Dermis microvascular lymphatic vessel endothelial cell (primary cell): Measurements from ENCODE around the gene PBX1. TPM values are rescaled to one million over a fixed set of nuclear protein-coding genes. Genes with fewer than 3 reads are reported as not detected.

Experiments
- DNase-seq, 2 donors: peaks; one replicate each; pipeline versions ENCODE4 v3.0.0 to v3.0.0-alpha.2; 2010; ENCODE audit warnings: low read depth in 2 of 2
- total RNA-seq: library from RNA; depleted of rRNA; stranded (reverse); fragments of >200 nt; gene quantifications from 2 replicates; pipeline ENCODE4 v1.2.1, GENCODE V29; 2014

Gene PBX1
- total RNA-seq, 1 donor from 2014 or later = 0.39 TPM

DNA sequence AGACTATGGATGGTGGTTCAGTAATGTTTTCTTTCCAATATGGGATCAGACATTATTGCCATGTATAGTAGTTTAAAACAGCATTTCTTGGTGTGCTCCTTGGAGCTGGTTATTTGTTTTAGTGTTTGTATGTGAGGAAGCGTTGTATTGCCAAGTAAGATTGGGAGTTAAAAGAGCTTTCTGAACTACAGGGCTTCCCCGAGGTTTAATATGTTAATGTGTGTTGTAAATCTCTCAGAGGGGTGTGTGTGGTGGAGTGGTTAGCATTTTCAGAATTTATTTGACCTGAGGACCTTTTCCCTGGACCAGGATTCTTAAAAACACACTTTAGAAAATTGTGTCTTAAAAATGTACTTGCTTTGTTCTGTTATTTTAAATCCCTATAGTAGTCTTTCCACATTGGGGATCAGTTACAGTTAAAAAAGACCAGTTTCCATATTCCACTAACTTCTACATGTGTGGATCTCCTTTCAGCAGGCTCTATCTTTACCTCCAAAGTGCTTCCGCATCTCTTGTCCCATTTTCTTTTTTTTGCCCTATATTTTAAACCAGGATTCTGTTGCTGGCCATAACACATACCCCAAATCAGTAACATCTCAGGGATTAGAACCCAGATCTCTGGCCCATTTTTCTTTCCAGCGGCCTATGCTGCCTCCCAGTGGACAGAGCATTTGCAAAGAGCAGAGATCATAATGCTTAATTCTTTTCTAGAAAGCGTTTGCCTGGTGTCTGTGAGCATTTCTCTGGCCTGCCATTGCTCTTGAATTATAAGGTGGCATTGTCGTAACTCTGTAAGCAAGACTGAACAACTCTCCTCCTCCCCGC, 58.6 kb downstream of the PBX1 start:
- DNase-seq = peak in 1 of 2 donors; percentile 5

DNA sequence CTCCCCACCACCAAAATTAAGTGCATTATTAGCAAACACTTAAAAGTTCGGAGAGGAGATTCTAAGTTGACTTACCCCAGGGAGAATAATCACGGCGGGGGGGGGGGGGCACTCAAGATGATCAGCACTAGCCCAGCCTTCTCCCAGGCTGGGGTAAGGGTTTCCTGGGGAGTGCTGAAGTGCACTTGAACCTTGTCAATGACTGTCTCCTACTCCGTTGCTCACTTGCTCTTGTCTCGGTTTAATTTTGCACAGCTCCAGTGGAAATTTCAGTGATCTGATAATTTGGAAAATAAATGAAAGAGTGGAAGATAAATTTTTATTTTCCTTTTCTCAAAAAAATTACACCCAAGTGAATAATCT, 59.2 kb downstream of the PBX1 start:
- no peak for DNase-seq

DNA sequence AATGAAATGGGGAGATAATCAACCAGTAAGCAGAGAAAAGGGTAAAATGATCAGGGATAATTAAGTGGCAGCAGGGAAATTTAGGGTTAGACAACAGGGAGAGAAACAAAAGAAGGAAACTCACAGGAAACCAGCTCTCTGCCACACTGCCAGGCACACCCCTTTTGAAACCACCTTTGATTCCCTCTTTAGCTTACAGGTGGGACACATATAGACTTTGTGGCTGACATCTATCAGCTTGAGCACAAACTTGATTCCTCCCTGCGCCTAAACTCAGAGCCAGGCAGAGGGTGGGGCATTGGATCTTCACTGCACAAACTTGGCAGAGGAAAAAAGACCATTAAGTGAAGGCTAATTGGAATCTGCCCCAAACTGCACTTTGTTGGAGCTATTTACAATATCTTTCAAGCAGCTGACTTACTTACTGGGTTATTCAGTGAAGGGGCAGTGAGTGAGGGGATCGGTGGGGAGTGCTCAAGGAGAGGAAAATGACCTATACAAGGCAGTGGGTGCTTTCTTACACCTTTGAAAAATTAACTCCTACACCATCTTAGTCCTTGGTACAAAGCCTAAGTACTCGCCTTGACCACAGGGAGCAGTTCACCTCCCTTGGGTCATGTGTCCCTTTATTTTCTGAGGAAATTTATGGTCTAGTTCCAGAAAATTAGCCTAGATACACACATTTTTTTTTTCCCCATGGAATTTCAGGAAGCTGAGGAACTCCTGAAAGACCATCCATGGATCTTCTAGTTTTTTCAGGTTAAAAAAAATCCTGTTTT, 60.2 kb downstream of the PBX1 start:
- no peak for DNase-seq

- no peak for DNase-seq
These were observed 63.3 kb downstream of the PBX1 start for GRCh38 chr1:164622068-164622845.

- DNase-seq = no peak
These were observed 64.8 kb downstream of the PBX1 start for GRCh38 chr1:164623805-164624204.

- DNase-seq = no peak
These were observed 65.4 kb downstream of the PBX1 start for GRCh38 chr1:164624400-164624799.

DNA sequence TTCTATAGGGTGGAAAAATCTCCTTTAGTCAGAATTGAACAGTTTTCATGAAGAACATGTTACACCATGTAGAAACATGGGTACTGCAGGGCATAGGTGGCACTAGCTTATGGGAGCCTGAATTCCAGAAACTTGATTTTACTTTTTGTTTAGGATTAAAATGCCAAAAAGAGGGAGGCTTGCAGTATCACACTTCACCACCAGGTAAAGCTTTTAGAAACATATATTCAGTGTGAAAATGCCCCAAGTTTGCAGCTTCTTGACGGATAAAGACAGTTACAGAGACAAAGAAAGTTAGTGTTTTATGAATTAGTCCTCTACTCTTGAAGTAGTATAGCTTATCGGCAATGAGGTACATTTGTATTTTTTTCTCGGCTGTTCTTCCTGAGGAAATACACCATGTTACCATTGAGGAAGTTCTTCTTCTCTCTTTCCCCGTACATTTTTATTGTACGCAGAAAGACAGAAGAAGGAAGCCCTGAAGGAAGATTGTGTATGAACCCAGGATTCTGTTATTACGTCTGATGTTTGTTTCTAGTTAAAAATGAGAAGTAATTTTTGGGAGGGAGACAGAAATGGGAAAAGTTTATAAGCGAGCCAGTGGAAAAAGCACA, 66.1 kb downstream of the PBX1 start:
- no peak for DNase-seq

DNA sequence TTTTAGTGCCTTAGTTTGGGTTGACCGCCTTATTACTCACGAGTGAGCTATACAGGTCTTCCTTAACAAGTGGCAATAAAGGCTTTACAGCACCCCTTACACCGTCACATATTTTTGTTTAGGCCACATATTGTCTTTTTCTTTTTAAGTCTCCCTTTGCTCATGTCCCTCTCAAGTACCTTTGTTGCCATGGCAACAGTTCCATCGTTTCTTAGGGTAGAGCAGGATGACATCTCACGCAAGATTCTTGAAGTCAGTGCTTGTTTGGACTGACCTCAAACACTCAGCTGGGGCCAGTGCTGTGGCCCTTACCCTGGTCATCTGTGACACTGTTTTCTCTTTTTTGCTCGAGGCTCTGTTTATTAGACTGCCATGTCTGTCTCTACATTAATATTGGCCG, 69.8 kb downstream of the PBX1 start:
- DNase-seq = no peak

- DNase-seq = no peak
These were observed 71.0 kb downstream of the PBX1 start for GRCh38 chr1:164629971-164630370.

- DNase-seq = no peak
These were observed 71.8 kb downstream of the PBX1 start for GRCh38 chr1:164630626-164631396.

DNA sequence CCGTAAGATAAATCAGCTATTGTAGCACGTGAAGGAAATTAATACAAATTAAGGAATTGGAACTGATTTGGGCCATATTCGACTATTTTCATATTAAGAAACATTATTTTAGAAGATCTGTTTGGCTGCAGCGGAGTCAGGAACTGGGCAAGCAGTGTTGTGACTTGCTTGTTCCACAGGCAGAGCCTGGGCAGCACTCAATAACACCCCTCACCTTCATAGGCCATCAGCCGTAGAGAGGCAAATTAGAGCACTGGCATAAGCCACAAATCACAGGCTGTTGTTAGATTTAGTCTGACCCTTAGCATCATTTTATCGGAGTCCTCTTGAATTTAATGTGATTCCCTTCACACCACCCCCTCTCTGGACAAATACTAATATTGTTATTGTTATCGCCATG, 72.8 kb downstream of the PBX1 start:
- no peak for DNase-seq

DNA sequence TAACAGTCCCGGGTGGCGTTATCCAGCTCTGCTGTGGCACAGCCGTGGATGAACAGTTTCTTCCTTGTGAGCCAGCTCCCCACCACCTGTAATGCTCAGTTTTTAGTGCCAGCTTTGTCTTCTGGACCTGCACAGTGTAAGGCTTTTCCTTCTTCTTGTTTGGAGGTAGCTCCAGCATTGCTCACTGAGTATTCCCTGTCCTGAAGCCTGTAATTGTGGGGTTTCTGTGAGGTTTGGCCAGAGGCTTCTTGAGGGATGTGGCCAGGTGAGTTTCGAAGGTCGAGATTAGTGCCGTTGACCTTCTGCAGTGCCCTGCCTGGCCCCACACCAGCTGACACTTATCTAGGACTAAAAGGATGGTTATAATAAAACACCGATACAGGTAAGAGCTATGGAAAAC, 75.0 kb downstream of the PBX1 start:
- no peak for DNase-seq

DNA sequence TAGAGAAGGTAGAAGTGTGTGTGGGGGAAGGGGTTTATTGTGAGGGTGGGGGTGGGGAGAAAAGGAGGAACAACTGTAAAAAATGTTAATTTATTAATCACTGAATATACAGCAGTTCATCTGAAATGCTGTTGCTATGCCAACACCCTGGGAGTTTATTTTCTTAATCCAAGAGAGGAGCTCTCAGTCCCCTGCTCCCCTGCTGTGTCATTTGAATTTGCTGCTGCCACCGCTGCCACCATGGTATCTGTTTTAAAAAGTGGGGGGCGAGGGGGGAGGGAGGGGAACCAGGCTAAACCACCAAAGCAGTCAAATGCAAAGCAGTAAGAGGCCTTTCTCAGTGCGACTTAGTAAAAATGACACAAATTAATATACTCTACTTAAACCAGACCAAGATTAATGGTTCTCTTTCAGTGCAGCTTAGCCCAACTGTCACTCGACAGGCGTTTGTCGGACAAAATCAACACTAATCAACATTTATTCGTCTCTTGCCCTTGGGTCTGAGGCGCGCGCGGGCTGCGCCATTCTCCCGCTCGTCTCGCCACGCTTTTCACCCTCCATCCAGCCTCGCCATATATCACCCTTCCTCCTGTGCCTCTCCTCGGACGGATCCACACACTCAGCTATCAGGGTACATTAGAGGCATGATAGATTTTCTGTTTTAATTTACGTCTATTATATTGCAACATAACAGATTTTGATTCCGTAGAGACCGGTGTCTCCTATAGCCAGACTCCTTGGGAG, 76.2 kb downstream of the PBX1 start:
- DNase-seq = no peak

GRCh38 chr1:164635803-164636731, 77.1 kb downstream of the PBX1 start:
- DNase-seq = no peak

GRCh38 chr1:164636757-164637156, 77.8 kb downstream of the PBX1 start:
- DNase-seq = no peak

DNA sequence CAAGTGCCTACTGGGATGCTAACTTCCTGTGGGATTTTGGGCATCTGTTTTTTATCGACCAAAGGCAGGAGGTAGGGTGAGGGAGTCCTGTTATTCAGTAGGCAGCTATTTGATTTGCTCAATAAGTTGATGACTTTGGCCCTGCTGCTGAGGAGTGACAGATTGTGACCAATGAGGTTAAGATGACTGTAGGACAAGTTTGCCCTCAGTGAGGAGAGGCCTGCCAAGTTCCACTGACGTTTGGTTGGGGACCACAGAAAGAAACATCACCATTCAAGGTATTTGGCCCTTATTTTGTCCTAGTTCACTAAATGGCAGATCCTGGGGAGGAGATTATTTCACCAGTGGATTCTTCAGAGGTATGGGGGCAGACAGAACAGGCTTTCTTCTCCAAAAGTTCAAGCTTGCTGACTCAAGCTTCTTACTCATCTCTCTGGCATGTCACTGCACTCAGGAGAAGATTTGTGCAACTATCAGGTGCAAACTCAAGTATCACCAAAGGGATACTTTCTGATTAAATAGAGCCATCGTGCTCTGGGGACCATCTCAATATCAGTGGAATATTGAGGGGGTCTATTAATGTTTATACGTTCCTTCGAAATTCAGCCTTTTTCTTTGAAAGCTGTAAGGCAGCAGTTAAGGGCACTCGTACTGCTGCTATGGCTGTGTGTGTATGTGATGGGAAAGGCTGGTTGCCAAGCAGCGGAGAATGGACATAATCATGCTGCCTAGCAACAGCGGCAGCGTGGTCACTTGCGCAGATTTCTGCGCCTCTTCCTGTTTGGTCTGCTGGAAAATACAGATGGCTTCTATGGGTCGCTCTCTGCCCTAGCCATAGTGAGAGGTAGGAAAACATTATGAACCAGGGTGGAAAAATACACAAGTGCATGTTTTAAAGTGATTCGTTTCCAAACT, 78.7 kb downstream of the PBX1 start:
- DNase-seq = no peak

DNA sequence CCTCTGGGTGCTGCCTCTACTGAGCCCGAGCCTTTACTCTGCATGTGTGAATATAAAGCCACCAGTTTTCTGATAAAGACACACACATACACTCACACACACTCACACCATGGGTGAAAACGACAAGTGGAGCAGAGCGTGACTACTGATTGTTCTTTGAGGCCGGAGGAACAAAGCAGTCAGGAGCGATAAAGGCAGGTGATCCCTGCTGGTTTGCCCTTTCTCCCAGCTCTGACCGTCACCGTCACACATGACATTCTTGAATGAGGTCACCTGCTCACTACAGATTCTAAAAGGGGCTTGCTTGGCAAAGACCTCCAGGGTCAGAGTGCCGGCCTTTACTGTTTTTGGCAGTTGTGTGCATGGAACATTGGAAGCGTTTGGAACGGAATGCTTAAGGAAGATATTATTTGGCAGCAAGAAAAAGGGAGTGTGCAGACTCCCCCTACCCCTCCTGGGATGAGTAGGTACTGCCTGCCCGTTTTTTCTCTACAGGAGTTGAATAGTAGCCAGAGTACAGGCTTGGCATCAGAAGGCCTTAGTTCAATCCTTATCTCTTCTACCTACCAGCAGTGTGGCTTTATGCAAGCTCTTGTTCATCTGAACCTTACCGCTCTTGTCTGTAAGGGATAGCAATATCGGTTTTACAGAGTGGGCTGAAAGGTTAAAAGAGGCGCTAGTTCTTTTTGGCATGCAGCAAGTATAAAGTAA, 79.7 kb downstream of the PBX1 start:
- DNase-seq = no peak
